CD4-positive, alpha-beta T cell (primary cell): ENCODE data around the gene ARHGEF4. TPM values are rescaled to one million over a fixed set of nuclear protein-coding genes. Genes with fewer than 3 reads are reported as not detected.
A peak's percentile ranks its signal among the peaks of the same experiment; 100 is the strongest.

Experiments
- ATAC-seq: fragments of 200-7000 bp; cut with Tn5 transposase; one replicate; pipeline ENCODE4 v1.10.0; 2022; ENCODE audit warnings: mild to moderate bottlenecking; ENCODE audit not compliant: poor library complexity
- CTCF ChIA-PET: fragments of 350-600 bp; sonication (Branson Sonifier 250); formaldehyde crosslinking; loops from one replicate; lab custom pipeline; 2021; ENCODE audit warnings: antibody characterized with exemption, inconsistent platforms; lab: Charles Lee
- POLR2A ChIA-PET: fragments of 350-600 bp; sonication (Branson Sonifier 250); formaldehyde crosslinking; loops from one replicate; lab custom pipeline; 2021; ENCODE audit warnings: antibody characterized with exemption, inconsistent platforms; lab: Charles Lee
- DNase-seq, 14 experiments: peaks; one replicate each; pipeline ENCODE4 v3.0.0-alpha.2; 2013 to 2020; ENCODE audit warnings: mixed read lengths in 2 of 14
- H3K27ac ChIP-seq, 2 donors: one replicate each; pipeline versions ENCODE4 v1.5.1 to v1.7.0; 2013; ENCODE audit warnings: low read length in 2 of 2, low read depth in 1 of 2, mild to moderate bottlenecking in 1 of 2
- H3K27me3 ChIP-seq, 2 experiments: 1 replicate in 1 of 2; 2 replicates in 1 of 2; pipeline versions ENCODE4 v1.6.1 to v1.7.0; 2013; ENCODE audit warnings: low read length in 2 of 2, control low read depth in 1 of 2, mild to moderate bottlenecking in 1 of 2, moderate library complexity in 1 of 2; ENCODE audit not compliant: insufficient read depth in 2 of 2, control insufficient read depth in 1 of 2
- H3K36me3 ChIP-seq: one replicate; pipeline ENCODE4 v1.6.1; 2013; ENCODE audit warnings: low read length, control low read depth; ENCODE audit not compliant: insufficient read depth
- H3K4me1 ChIP-seq: one replicate; pipeline ENCODE4 v1.6.1; 2013; ENCODE audit warnings: low read length, control low read depth; ENCODE audit not compliant: insufficient read depth
- H3K4me3 ChIP-seq: one replicate; pipeline ENCODE4 v1.5.1; 2013; ENCODE audit warnings: mild to moderate bottlenecking, low read length, moderate library complexity
- H3K9me3 ChIP-seq, 2 experiments: 1 replicate in 1 of 2; 2 replicates in 1 of 2; pipeline versions ENCODE4 v1.6.1 to v1.7.0; 2013; ENCODE audit warnings: low read length in 2 of 2, mild to moderate bottlenecking in 2 of 2, control low read depth in 1 of 2, moderate library complexity in 1 of 2; ENCODE audit not compliant: control insufficient read depth in 1 of 2, insufficient read depth in 1 of 2
- H3K27ac Mint-ChIP-seq: one replicate; pipeline ENCODE4 v1.8.0; 2020; ENCODE audit warnings: mixed read lengths
- H3K27me3 Mint-ChIP-seq: one replicate; pipeline ENCODE4 v1.8.0; 2021; ENCODE audit warnings: mixed read lengths
- H3K36me3 Mint-ChIP-seq: one replicate; pipeline ENCODE4 v1.8.0; 2021; ENCODE audit warnings: low read depth, mixed read lengths
- H3K4me1 Mint-ChIP-seq: one replicate; pipeline ENCODE4 v1.8.0; 2021; ENCODE audit warnings: low read depth, mixed read lengths
- H3K4me3 Mint-ChIP-seq: one replicate; pipeline ENCODE4 v1.8.0; 2020; ENCODE audit warnings: mild to moderate bottlenecking, mixed read lengths
- H3K9me3 Mint-ChIP-seq: one replicate; pipeline ENCODE4 v1.8.0; 2020; ENCODE audit warnings: mixed read lengths
- intact Hi-C, 2 experiments: fragments of 100-400 bp; cut with DNase I in 1 of 2; cut with micrococcal nuclease in 1 of 2; formaldehyde crosslinking; loops; one replicate each; pipeline versions ENCODE4 v1.15.1 to v1.9.0; 2023 to 2025; cut with DNase I, micrococcal nuclease
- total RNA-seq, 174 experiments: library from RNA in 2 of 174; stranded (reverse) in 2 of 174; gene quantifications; one replicate each; pipeline ENCODE4 v1.2.3 and lab custom pipeline; 2021 to 2026
- TF ChIP-seq, protein P1 (sequence below): fragments of 200-600 bp; IDR thresholded peaks from one replicate; pipeline ENCODE4 v1.8.0; 2022; ENCODE audit warnings: antibody characterized with exemption, mild to moderate bottlenecking

ARHGEF4 gene
- total RNA-seq, 2 experiments from 2014 or later, result 3.6 to 4.1 TPM

DNA sequence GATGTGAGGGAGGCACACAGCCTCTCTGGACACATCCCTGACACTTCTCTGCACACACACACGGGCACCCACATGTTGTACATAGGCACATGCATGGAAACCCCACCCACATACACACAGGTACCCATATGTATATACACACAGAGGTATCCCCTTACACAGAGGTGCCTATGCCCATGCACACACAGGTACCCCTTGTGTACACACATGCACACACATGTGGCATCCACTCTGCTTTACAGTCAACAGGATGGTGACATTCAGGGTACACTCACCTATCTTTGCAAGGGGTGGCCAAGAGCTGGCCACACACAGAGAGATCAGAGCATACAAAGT lies 197.0 kb downstream of the ARHGEF4 start:
- ChIA-PET POLR2A (interaction anchor here (1.0 kb wide), 1 partner anchor 60 kb away, joined by 4 read pairs; the partner anchor contains the start of gene FAM168B), CTCF (no interaction called here)
- DNase-seq (no peak), ATAC-seq (no peak)
- H3K36me3 Mint-ChIP-seq, result no peaks in the 10 kb centered on the region
- Histone ChIP-seq H3K27ac (no peak overlapping the region), H3K4me1 (peaks cover 15% of the 10 kb centered on the region), H3K9me3 (peaks cover 0 to 6% of the 10 kb centered on the region in 2 experiments), H3K27me3 (peaks cover 12 to 15% of the 10 kb centered on the region in 2 experiments), H3K4me3 (no peak overlapping the region), H3K36me3 (no peaks in the 10 kb centered on the region)
- peaks cover 12% of the 10 kb centered on the region for H3K4me1 Mint-ChIP-seq
- TF ChIP-seq, protein P1, sequence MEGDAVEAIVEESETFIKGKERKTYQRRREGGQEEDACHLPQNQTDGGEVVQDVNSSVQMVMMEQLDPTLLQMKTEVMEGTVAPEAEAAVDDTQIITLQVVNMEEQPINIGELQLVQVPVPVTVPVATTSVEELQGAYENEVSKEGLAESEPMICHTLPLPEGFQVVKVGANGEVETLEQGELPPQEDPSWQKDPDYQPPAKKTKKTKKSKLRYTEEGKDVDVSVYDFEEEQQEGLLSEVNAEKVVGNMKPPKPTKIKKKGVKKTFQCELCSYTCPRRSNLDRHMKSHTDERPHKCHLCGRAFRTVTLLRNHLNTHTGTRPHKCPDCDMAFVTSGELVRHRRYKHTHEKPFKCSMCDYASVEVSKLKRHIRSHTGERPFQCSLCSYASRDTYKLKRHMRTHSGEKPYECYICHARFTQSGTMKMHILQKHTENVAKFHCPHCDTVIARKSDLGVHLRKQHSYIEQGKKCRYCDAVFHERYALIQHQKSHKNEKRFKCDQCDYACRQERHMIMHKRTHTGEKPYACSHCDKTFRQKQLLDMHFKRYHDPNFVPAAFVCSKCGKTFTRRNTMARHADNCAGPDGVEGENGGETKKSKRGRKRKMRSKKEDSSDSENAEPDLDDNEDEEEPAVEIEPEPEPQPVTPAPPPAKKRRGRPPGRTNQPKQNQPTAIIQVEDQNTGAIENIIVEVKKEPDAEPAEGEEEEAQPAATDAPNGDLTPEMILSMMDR, result no peak
- no peak overlapping the region for H3K27ac Mint-ChIP-seq
- peak overlapping the region; percentile 81 for H3K4me3 Mint-ChIP-seq
- intact Hi-C loops, result no loop called here
- H3K9me3 Mint-ChIP-seq, result no peaks in the 10 kb centered on the region
- H3K27me3 Mint-ChIP-seq, result peaks cover 26% of the 10 kb centered on the region

DNA sequence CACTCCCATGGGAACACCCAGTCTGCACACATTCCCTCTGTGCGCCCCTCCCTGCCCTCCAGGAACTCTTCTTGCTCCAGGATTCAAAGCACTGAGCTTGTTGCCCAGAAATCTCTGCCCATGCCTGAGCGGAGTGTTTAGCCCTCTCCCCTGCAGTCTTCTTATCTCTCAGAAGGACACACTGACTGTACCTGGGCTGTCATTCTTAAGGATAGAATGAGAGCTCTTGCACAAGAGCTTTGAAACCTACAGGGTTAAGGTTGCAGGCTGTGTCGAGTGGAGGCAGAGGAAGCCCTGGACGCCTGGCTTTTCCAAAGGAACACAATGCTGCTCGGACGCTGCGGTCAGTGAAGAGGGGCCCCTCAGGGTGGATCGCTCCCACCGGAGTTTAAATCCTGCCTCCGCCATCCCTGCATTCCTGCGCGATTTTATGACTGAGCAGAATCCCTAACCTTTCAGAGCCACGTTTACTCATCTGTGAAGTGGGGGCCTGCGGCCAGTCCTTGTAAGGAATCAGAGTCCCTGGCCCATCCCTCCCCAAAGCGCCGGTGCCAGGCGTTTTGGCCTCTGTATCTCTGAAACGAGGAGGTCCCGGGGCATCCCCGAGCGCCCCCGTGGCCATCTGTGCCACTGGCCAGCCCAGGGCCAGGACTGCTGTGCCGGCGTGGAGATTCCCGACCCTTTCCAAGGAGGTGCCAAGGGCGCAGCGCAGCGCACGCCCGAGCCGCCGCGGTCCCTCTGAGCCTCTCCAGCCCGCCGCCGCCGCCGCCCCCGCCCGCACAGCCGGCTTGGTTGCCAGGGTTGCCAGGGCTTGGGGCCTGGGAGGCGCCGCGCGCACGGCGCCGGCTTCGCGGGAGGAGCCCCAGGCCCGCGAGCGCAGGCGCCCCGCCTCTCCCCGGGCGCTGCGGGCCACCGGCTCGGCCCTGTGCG lies 197.7 kb downstream of the ARHGEF4 start:
- peak; percentile 80 for ATAC-seq
- Histone ChIP-seq H3K27me3 (peaks cover 12 to 15% of the 10 kb centered on the region in 2 experiments), H3K36me3 (no peaks in the 10 kb centered on the region), H3K4me1 (peaks cover 16% of the 10 kb centered on the region), H3K9me3 (peaks cover 0 to 6% of the 10 kb centered on the region in 2 experiments), H3K27ac (no peak overlapping the region), H3K4me3 (peak overlapping the region; percentile 34)
- ChIA-PET CTCF (no interaction called here), POLR2A (no interaction called here)
- H3K27me3 Mint-ChIP-seq, result peaks cover 26% of the 10 kb centered on the region
- no peaks in the 10 kb centered on the region for H3K9me3 Mint-ChIP-seq
- peaks cover 12% of the 10 kb centered on the region for H3K4me1 Mint-ChIP-seq
- intact Hi-C loops, result no loop called here
- peak overlapping the region; percentile 81 for H3K4me3 Mint-ChIP-seq
- H3K36me3 Mint-ChIP-seq, result no peaks in the 10 kb centered on the region
- TF ChIP-seq, protein P1, result no peak
- no peak overlapping the region for H3K27ac Mint-ChIP-seq
- peak in 2 of 14 experiments; percentile 18 to 43 for DNase-seq

DNA sequence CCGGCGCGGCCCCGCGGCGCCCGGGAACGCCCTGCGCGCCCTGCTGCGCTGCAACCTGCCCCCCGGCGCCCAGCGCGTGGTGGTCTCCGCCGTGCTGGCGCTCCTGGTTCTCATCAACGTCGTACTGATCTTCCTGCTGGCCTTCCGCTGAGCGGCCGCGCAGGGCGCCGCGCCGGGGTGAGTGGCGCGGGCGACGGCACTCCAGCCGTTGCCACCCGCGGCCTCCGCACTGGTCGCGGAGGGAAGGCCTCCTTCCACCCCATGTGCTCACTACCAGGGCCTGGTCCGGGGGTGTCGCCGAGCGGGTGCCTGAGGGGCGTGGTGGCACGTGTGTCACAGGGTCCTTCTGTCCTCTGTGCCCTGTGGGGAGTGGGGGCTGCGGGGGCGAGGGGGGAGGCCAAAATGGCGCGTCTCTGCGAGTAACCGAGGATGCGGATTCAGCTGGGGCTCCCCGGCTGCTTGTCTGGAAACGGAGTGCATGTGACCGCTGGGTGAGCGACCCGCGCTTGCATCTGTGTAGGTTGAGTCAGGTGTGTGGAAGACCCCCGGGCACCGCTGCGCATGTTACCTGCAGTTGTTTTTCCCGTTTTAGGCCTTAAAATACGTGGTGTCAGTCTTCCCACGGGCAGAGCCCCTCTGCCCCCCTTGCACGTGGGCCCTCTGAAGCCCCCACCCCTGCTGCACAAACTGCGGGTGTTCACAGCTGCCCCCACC lies 198.6 kb downstream of the ARHGEF4 start:
- CTCF ChIA-PET, result no interaction called here
- POLR2A ChIA-PET, result no interaction called here
- intact Hi-C loops, result no loop called here

More for the DNA sequence above, 198.6 kb downstream of the ARHGEF4 start:
- Histone ChIP-seq H3K27ac (no peak overlapping the region), H3K4me3 (no peak overlapping the region), H3K9me3 (peaks cover 0 to 6% of the 10 kb centered on the region in 2 experiments), H3K4me1 (peaks cover 25% of the 10 kb centered on the region), H3K36me3 (no peaks in the 10 kb centered on the region), H3K27me3 (peaks cover 10 to 15% of the 10 kb centered on the region in 2 experiments)
- H3K27me3 Mint-ChIP-seq, result peaks cover 23% of the 10 kb centered on the region
- TF ChIP-seq, protein P1, result no peak
- H3K9me3 Mint-ChIP-seq, result no peaks in the 10 kb centered on the region
- ATAC-seq, result no peak
- H3K27ac Mint-ChIP-seq, result no peak overlapping the region
- DNase-seq, result peak in 1 of 14 experiments; percentile 12
- peaks cover 16% of the 10 kb centered on the region for H3K4me1 Mint-ChIP-seq
- H3K4me3 Mint-ChIP-seq, result peak overlapping the region; percentile 58
- no peaks in the 10 kb centered on the region for H3K36me3 Mint-ChIP-seq
